GM23338 (cell line): ENCODE measurements around the gene ENTR1. TPM values are rescaled to one million over a fixed set of nuclear protein-coding genes. Genes with fewer than 3 reads are reported as not detected.

ENCODE experiments used
- ATAC-seq: fragments of 200-7000 bp; cut with Tn5 transposase; 3 replicates; pipeline ENCODE4 v1.9.1; 2020
- DNase-seq: peaks from one replicate; pipeline ENCODE4 v3.0.0-alpha.2; 2015; ENCODE audit warnings: low spot score
- H2AFZ ChIP-seq: fragments of 200-600 bp; sonication (generic); 2 replicates; pipeline ENCODE4 v1.8.0; 2016; ENCODE audit warnings: antibody characterized with exemption, mild to moderate bottlenecking, moderate library complexity
- H3F3A ChIP-seq: fragments of 200-600 bp; sonication (generic); replicated peaks from 2 replicates; pipeline ENCODE4 v1.8.0; 2017; ENCODE audit warnings: antibody characterized with exemption, mixed run types, low read depth
- H3K27ac ChIP-seq: fragments of 200-600 bp; sonication (generic); 2 replicates; pipeline ENCODE4 v1.6.1; 2016; ENCODE audit warnings: low read depth
- H3K27me3 ChIP-seq: fragments of 200-600 bp; sonication (generic); 2 replicates; pipeline ENCODE4 v1.8.0; 2016; ENCODE audit warnings: mild to moderate bottlenecking, mixed run types, moderate library complexity; ENCODE audit not compliant: insufficient read depth
- H3K36me3 ChIP-seq: fragments of 200-600 bp; sonication (generic); 2 replicates; pipeline ENCODE4 v1.8.0; 2016; ENCODE audit warnings: mild to moderate bottlenecking; ENCODE audit not compliant: insufficient read depth
- H3K4me1 ChIP-seq: fragments of 200-600 bp; sonication (generic); 2 replicates; pipeline ENCODE4 v1.8.0; 2016; ENCODE audit warnings: mild to moderate bottlenecking, moderate library complexity; ENCODE audit not compliant: insufficient read depth
- H3K4me2 ChIP-seq: fragments of 200-600 bp; sonication (generic); 2 replicates; pipeline ENCODE4 v1.7.1; 2017; ENCODE audit warnings: mixed run types
- H3K4me3 ChIP-seq: fragments of 200-600 bp; sonication (generic); 2 replicates; pipeline ENCODE4 v1.6.1; 2016; ENCODE audit warnings: mixed run types
- H3K79me2 ChIP-seq: fragments of 200-600 bp; sonication (generic); replicated peaks from 2 replicates; pipeline ENCODE4 v1.8.0; 2017; ENCODE audit warnings: mild to moderate bottlenecking; ENCODE audit not compliant: insufficient read depth
- H3K9me2 ChIP-seq: fragments of 200-600 bp; sonication (generic); 2 replicates; pipeline ENCODE4 v1.8.0; 2017; ENCODE audit not compliant: insufficient read depth
- H4K20me1 ChIP-seq: fragments of 200-600 bp; sonication (generic); replicated peaks from 2 replicates; pipeline ENCODE4 v1.8.0; 2017; ENCODE audit warnings: mild to moderate bottlenecking; ENCODE audit not compliant: insufficient read depth
- H3K27ac Mint-ChIP-seq: 2 replicates; pipeline ENCODE4 v1.8.0; 2020; ENCODE audit warnings: inconsistent platforms, mild to moderate bottlenecking, moderate library complexity, mixed read lengths
- H3K27me3 Mint-ChIP-seq: 3 replicates; pipeline ENCODE4 v1.8.0; 2022; ENCODE audit warnings: low read depth, mild to moderate bottlenecking, moderate library complexity, mixed read lengths, inconsistent platforms; ENCODE audit not compliant: insufficient read depth, poor library complexity
- H3K36me3 Mint-ChIP-seq: 3 replicates; pipeline ENCODE4 v1.8.0; 2021; ENCODE audit warnings: low read depth, mild to moderate bottlenecking, inconsistent platforms, moderate library complexity, mixed read lengths
- H3K4me1 Mint-ChIP-seq: 3 replicates; pipeline ENCODE4 v1.8.0; 2020; ENCODE audit warnings: mild to moderate bottlenecking, inconsistent platforms, mixed read lengths
- H3K4me3 Mint-ChIP-seq: 3 replicates; pipeline ENCODE4 v1.8.0; 2021; ENCODE audit warnings: moderate library complexity, mild to moderate bottlenecking, inconsistent platforms, mixed read lengths
- H3K9me3 Mint-ChIP-seq: 3 replicates; pipeline ENCODE4 v1.8.0; 2020; ENCODE audit warnings: moderate library complexity, mild to moderate bottlenecking, inconsistent platforms, mixed read lengths
- ETS1 ChIP-seq: IDR thresholded peaks from 2 replicates; pipeline ENCODE4 v1.6.1; 2016; ENCODE audit warnings: antibody characterized with exemption
- JUNB ChIP-seq: IDR thresholded peaks from one replicate; pipeline ENCODE4 v1.6.1; 2016; ENCODE audit warnings: antibody characterized with exemption; ENCODE audit not compliant: unreplicated experiment
- REST ChIP-seq: IDR thresholded peaks from one replicate; pipeline ENCODE4 v1.6.1; 2018; ENCODE audit warnings: antibody characterized with exemption; ENCODE audit not compliant: unreplicated experiment
- STAT1 ChIP-seq: IDR thresholded peaks from one replicate; pipeline ENCODE4 v1.6.1; 2016; ENCODE audit warnings: antibody characterized with exemption; ENCODE audit not compliant: unreplicated experiment
- ZNF462 ChIP-seq: fragments of 250-450 bp; sonication (Bioruptor Pico); IDR thresholded peaks from 2 replicates; pipeline ENCODE4 v1.5.0; 2020; ENCODE audit warnings: mild to moderate bottlenecking, moderate library complexity
- polyA plus RNA-seq: library from polyadenylated mRNA; unstranded; fragments of >200 nt; fragmentation: Nextera tagmentation; extraction: Ambion mirVana; gene quantifications from 2 replicates; pipeline ENCODE4 v1.2.1, GENCODE V29; 2016
- total RNA-seq: library from RNA; depleted of rRNA; stranded (reverse); fragments of >200 nt; shearing (Covaris generic); gene quantifications from 2 replicates; pipeline ENCODE4 v1.2.3, GENCODE V29; 2014

Gene ENTR1
- total and polyA plus RNA-seq, 2 experiments from 2014 or later = 25.6 to 91.9 TPM

GRCh38 chr9:136380381-136380780 lies 30.0 kb downstream of the ENTR1 start:
- H3K9me3 Mint-ChIP-seq = no peaks in the 10 kb centered on the region
- no peak for ATAC-seq
- Histone ChIP-seq H4K20me1 (peaks cover 6% of the 10 kb centered on the region; the same call in 1 of the 2 replicates), H3K9me2 (no peaks in the 10 kb centered on the region), H2AFZ (no peak overlapping the region), H3K79me2 (no peaks in the 10 kb centered on the region), H3F3A (0 out of 2 replicates have a peak, but pooled peaks cover 3% of the 10 kb centered on the region), H3K4me1 (no peaks in the 10 kb centered on the region), H3K27me3 (no peaks in the 10 kb centered on the region), H3K4me2 (no peak overlapping the region), H3K36me3 (peaks cover 10% of the 10 kb centered on the region; the same call in 1 of the 2 replicates), H3K4me3 (no peak overlapping the region), H3K27ac (no peak overlapping the region)
- TF ChIP-seq ZNF462 (CRISPR knock-in tag) (no peak), STAT1 (no peak), JUNB (no peak), ETS1 (no peak)
- H3K27me3 Mint-ChIP-seq = no peaks in the 10 kb centered on the region
- no peak overlapping the region for H3K4me3 Mint-ChIP-seq
- no peaks in the 10 kb centered on the region for H3K4me1 Mint-ChIP-seq
- no peak for DNase-seq
- peaks cover 30% of the 10 kb centered on the region; the same call in 2 of the 3 replicates for H3K36me3 Mint-ChIP-seq
- H3K27ac Mint-ChIP-seq = no peak overlapping the region

GRCh38 chr9:136379891-136380290 lies 30.5 kb downstream of the ENTR1 start:
- DNase-seq (no peak), ATAC-seq (no peak)
- no peaks in the 10 kb centered on the region for H3K9me3 Mint-ChIP-seq
- H3K4me3 Mint-ChIP-seq = no peak overlapping the region
- Histone ChIP-seq H2AFZ (no peak overlapping the region), H3K36me3 (peaks cover 5% of the 10 kb centered on the region; the same call in 1 of the 2 replicates), H4K20me1 (peaks cover 4% of the 10 kb centered on the region; the same call in 1 of the 2 replicates), H3K4me3 (no peak overlapping the region), H3K9me2 (no peaks in the 10 kb centered on the region), H3K4me2 (no peak overlapping the region), H3K79me2 (no peaks in the 10 kb centered on the region), H3K4me1 (no peaks in the 10 kb centered on the region), H3K27ac (no peak overlapping the region), H3F3A (0 out of 2 replicates have a peak, but pooled peaks cover under 1% of the 10 kb centered on the region), H3K27me3 (no peaks in the 10 kb centered on the region)
- no peaks in the 10 kb centered on the region for H3K4me1 Mint-ChIP-seq
- peaks cover 1% of the 10 kb centered on the region for H3K27me3 Mint-ChIP-seq
- H3K36me3 Mint-ChIP-seq = peaks cover 27% of the 10 kb centered on the region
- no peak overlapping the region for H3K27ac Mint-ChIP-seq
- TF ChIP-seq REST = no peak
